BLaER1 treated with 17β-estradiol and CSF1 and Interleukin-3, amounts not matched to agents 10 nM and 100 nM (cell line): Measurements from ENCODE around the gene CD3E.

Experiments
- H3K27ac ChIP-seq, 11 experiments: shearing (Covaris generic); formaldehyde crosslinking; 2 replicates each; pipeline ENCODE4 v1.8.1; 2022
- H3K27me3 ChIP-seq, 11 experiments: shearing (Covaris generic); formaldehyde crosslinking; 2 replicates each; pipeline ENCODE4 v1.8.1; 2022
- H3K36me3 ChIP-seq, 11 experiments: shearing (Covaris generic); formaldehyde crosslinking; 2 replicates each; pipeline ENCODE4 v1.8.1; 2022
- H3K4me1 ChIP-seq, 10 experiments: shearing (Covaris generic); formaldehyde crosslinking; 2 replicates each; pipeline ENCODE4 v1.8.1; 2022
- H3K4me2 ChIP-seq, 11 experiments: shearing (Covaris generic); formaldehyde crosslinking; 2 replicates each; pipeline ENCODE4 v1.8.1; 2022
- H3K4me3 ChIP-seq, 10 experiments: shearing (Covaris generic); formaldehyde crosslinking; 2 replicates each; pipeline ENCODE4 v1.8.1; 2022
- H3K9ac ChIP-seq, 11 experiments: shearing (Covaris generic); formaldehyde crosslinking; 2 replicates each; pipeline ENCODE4 v1.8.1; 2022
- H3K9me3 ChIP-seq, 11 experiments: shearing (Covaris generic); formaldehyde crosslinking; replicated peaks in 1 of 11; 2 replicates each; pipeline ENCODE4 v1.8.1; 2022
- H4K20me1 ChIP-seq, 11 experiments: shearing (Covaris generic); formaldehyde crosslinking; 2 replicates each; pipeline ENCODE4 v1.8.1; 2022
- Cebpa-rat ChIP-seq, 11 experiments: shearing (Covaris generic); IDR thresholded peaks; 2 replicates each; pipeline ENCODE4 v1.8.1; 2022

Gene CD3E

GRCh38 chr11:118267486-118267885 lies 37.0 kb upstream of the CD3E start:
- H3K27ac ChIP-seq, result no peak overlapping the region
- no peak for TF ChIP-seq Cebpa-rat (IDR thresholded peaks at IDR 0.05)

DNA sequence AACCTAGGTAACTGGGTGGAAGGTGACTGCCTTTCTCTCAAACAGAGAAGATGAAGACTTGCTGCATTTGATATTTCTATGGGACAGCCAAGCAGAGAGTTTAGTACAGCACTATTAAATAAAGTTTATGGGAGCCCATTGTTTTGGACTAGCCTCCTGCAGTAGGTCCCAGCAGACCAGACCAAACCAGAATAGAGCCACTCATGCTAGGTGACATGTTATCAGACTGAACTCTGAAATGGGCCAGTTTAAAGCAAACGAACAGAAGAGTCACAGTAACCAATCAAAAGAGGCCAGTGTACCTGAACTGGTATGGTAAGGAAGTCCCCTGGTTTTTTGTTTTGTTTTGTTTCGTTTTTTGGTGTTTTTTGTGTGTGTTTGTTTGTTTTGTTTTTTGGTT lies 32.5 kb upstream of the CD3E start:
- TF ChIP-seq Cebpa-rat (IDR thresholded peaks at IDR 0.05), result no peak
- Histone ChIP-seq H3K9me3 (no peaks in the 10 kb centered on the region), H3K9ac (no peak overlapping the region)

More at GRCh38 chr11:118267486-118267885, 37.0 kb upstream of the CD3E start:
- peaks cover 11 to 22% (median 17%) of the 10 kb centered on the region in 10 experiments for H3K4me1 ChIP-seq
- peak overlapping the region in 10 of 11 experiments; percentile 1 to 63 (median 52); a peak in 17 of 22 replicates for H3K4me2 ChIP-seq
- peaks cover 24 to 38% (median 37%) of the 10 kb centered on the region in 11 experiments for H3K27me3 ChIP-seq
- no peaks in the 10 kb centered on the region for H4K20me1 ChIP-seq
- H3K9ac ChIP-seq, result no peak overlapping the region
- no peak overlapping the region for H3K4me3 ChIP-seq
- H3K9me3 ChIP-seq, result no peaks in the 10 kb centered on the region
- no peaks in the 10 kb centered on the region for H3K36me3 ChIP-seq

GRCh38 chr11:118274186-118274585 lies 30.3 kb upstream of the CD3E start:
- H3K4me3 ChIP-seq, result no peak overlapping the region
- H3K4me2 ChIP-seq, result no peak overlapping the region
- no peak for TF ChIP-seq Cebpa-rat (IDR thresholded peaks at IDR 0.05)
- H3K9ac ChIP-seq, result no peak overlapping the region
- no peaks in the 10 kb centered on the region for H3K36me3 ChIP-seq
- no peaks in the 10 kb centered on the region for H4K20me1 ChIP-seq
- H3K4me1 ChIP-seq, result peaks cover 0 to 12% (median 0%) of the 10 kb centered on the region in 10 experiments; a peak in 6 of 20 replicates
- no peak overlapping the region for H3K27ac ChIP-seq
- H3K27me3 ChIP-seq, result no peaks in the 10 kb centered on the region
- no peaks in the 10 kb centered on the region for H3K9me3 ChIP-seq

More for the DNA sequence above, 32.5 kb upstream of the CD3E start:
- Histone ChIP-seq H3K4me2 (no peak overlapping the region), H3K27ac (no peak overlapping the region), H3K27me3 (no peaks in the 10 kb centered on the region), H3K36me3 (no peaks in the 10 kb centered on the region), H3K4me1 (peaks cover under 1 to 17% (median 15%) of the 10 kb centered on the region in 10 experiments; a peak in 18 of 20 replicates), H4K20me1 (no peaks in the 10 kb centered on the region), H3K4me3 (no peak overlapping the region)

- Histone ChIP-seq H3K9me3 (no peaks in the 10 kb centered on the region), H4K20me1 (no peaks in the 10 kb centered on the region), H3K4me3 (no peak overlapping the region), H3K4me2 (peak overlapping the region in 2 of 11 experiments; percentile 3 to 8; a peak in 2 of 22 replicates), H3K36me3 (no peaks in the 10 kb centered on the region), H3K27ac (no peak overlapping the region), H3K9ac (no peak overlapping the region), H3K27me3 (no peaks in the 10 kb centered on the region), H3K4me1 (peaks cover 0 to 12% (median 0%) of the 10 kb centered on the region in 10 experiments; a peak in 6 of 20 replicates)
- no peak for TF ChIP-seq Cebpa-rat (IDR thresholded peaks at IDR 0.05)
Observed at GRCh38 chr11:118275176-118275575, 29.4 kb upstream of the CD3E start.

- no peaks in the 10 kb centered on the region for H4K20me1 ChIP-seq
- no peak overlapping the region for H3K4me3 ChIP-seq
- no peaks in the 10 kb centered on the region for H3K36me3 ChIP-seq
- peaks cover 0 to 17% (median 0%) of the 10 kb centered on the region in 10 experiments; a peak in 7 of 20 replicates for H3K4me1 ChIP-seq
- H3K4me2 ChIP-seq, result no peak overlapping the region
- H3K9ac ChIP-seq, result no peak overlapping the region
- no peaks in the 10 kb centered on the region for H3K27me3 ChIP-seq
- no peak for TF ChIP-seq Cebpa-rat (IDR thresholded peaks at IDR 0.05)
- no peak overlapping the region for H3K27ac ChIP-seq
- no peaks in the 10 kb centered on the region for H3K9me3 ChIP-seq
Observed at GRCh38 chr11:118276422-118276821, 28.1 kb upstream of the CD3E start.

GRCh38 chr11:118277312-118277711 lies 27.2 kb upstream of the CD3E start:
- H3K9ac ChIP-seq, result no peak overlapping the region
- H3K27ac ChIP-seq, result no peak overlapping the region
- H3K4me2 ChIP-seq, result peak overlapping the region in 3 of 11 experiments; percentile 10 to 30 (median 28); a peak in 2 of 22 replicates
- H3K4me3 ChIP-seq, result no peak overlapping the region
- no peaks in the 10 kb centered on the region for H3K9me3 ChIP-seq
- no peak for TF ChIP-seq Cebpa-rat (IDR thresholded peaks at IDR 0.05)
- H4K20me1 ChIP-seq, result no peaks in the 10 kb centered on the region
- peaks cover 0 to 22% (median 0%) of the 10 kb centered on the region in 10 experiments; a peak in 7 of 20 replicates for H3K4me1 ChIP-seq
- H3K36me3 ChIP-seq, result no peaks in the 10 kb centered on the region
- no peaks in the 10 kb centered on the region for H3K27me3 ChIP-seq

GRCh38 chr11:118281284-118281683 lies 23.2 kb upstream of the CD3E start:
- Histone ChIP-seq H3K4me2 (peak overlapping the region in 3 of 11 experiments; percentile 27 to 51 (median 49); a peak in 6 of 22 replicates), H3K27ac (no peak overlapping the region), H3K4me1 (peaks cover 0 to 22% (median 0%) of the 10 kb centered on the region in 10 experiments; a peak in 7 of 20 replicates), H4K20me1 (no peaks in the 10 kb centered on the region), H3K27me3 (no peaks in the 10 kb centered on the region), H3K4me3 (no peak overlapping the region), H3K9ac (no peak overlapping the region), H3K9me3 (peaks cover 0 to 14% (median 5%) of the 10 kb centered on the region in 11 experiments; a peak in 11 of 22 replicates), H3K36me3 (no peaks in the 10 kb centered on the region)
- no peak for TF ChIP-seq Cebpa-rat (IDR thresholded peaks at IDR 0.05)

- Histone ChIP-seq H3K36me3 (no peaks in the 10 kb centered on the region), H3K4me1 (peaks cover 0 to 16% (median 0%) of the 10 kb centered on the region in 10 experiments; a peak in 6 of 20 replicates), H3K9ac (no peak overlapping the region), H3K4me2 (no peak overlapping the region), H4K20me1 (no peaks in the 10 kb centered on the region), H3K9me3 (peaks cover 0 to 17% (median 5%) of the 10 kb centered on the region in 11 experiments; a peak in 11 of 22 replicates), H3K27me3 (no peaks in the 10 kb centered on the region), H3K4me3 (no peak overlapping the region), H3K27ac (no peak overlapping the region)
- TF ChIP-seq Cebpa-rat (IDR thresholded peaks at IDR 0.05), result no peak
Observed at GRCh38 chr11:118282606-118283005, 21.9 kb upstream of the CD3E start.

GRCh38 chr11:118283037-118283636 lies 21.4 kb upstream of the CD3E start:
- H4K20me1 ChIP-seq, result no peaks in the 10 kb centered on the region
- H3K9ac ChIP-seq, result no peak overlapping the region
- H3K4me1 ChIP-seq, result peaks cover 0 to 16% (median 0%) of the 10 kb centered on the region in 10 experiments; a peak in 6 of 20 replicates
- no peak overlapping the region for H3K4me2 ChIP-seq
- no peaks in the 10 kb centered on the region for H3K27me3 ChIP-seq
- peaks cover 0 to 17% (median 5%) of the 10 kb centered on the region in 11 experiments; a peak in 11 of 22 replicates for H3K9me3 ChIP-seq
- H3K36me3 ChIP-seq, result no peaks in the 10 kb centered on the region
- no peak overlapping the region for H3K27ac ChIP-seq
- no peak overlapping the region for H3K4me3 ChIP-seq
- TF ChIP-seq Cebpa-rat (IDR thresholded peaks at IDR 0.05), result no peak
